ENCODE results near the gene PCP4L1. TPM values are rescaled to one million over a fixed set of nuclear protein-coding genes. Genes with fewer than 3 reads are reported as not detected.
"Not testable (repeated sequence)": the region's sequence is repeated elsewhere in the genome, so short reads cannot be mapped to it uniquely, and the experiment has no call there.

The PCP4L1 gene
- total RNA-seq, 4 donors from 2014 or later: 6.9 to 52.7 (median 9.6) TPM

- no peaks in the 10 kb centered on the region for H3K27me3 ChIP-seq
- TF ChIP-seq, protein P1, sequence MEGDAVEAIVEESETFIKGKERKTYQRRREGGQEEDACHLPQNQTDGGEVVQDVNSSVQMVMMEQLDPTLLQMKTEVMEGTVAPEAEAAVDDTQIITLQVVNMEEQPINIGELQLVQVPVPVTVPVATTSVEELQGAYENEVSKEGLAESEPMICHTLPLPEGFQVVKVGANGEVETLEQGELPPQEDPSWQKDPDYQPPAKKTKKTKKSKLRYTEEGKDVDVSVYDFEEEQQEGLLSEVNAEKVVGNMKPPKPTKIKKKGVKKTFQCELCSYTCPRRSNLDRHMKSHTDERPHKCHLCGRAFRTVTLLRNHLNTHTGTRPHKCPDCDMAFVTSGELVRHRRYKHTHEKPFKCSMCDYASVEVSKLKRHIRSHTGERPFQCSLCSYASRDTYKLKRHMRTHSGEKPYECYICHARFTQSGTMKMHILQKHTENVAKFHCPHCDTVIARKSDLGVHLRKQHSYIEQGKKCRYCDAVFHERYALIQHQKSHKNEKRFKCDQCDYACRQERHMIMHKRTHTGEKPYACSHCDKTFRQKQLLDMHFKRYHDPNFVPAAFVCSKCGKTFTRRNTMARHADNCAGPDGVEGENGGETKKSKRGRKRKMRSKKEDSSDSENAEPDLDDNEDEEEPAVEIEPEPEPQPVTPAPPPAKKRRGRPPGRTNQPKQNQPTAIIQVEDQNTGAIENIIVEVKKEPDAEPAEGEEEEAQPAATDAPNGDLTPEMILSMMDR (IDR thresholded peaks at IDR 0.05): no peak
- no peak for TF ChIP-seq POLR2A (IDR thresholded peaks at IDR 0.05)
- no peak for DNase-seq
- peaks cover 0 to 17% (median 0%) of the 10 kb centered on the region in 3 donors for H3K4me1 ChIP-seq
- H3K27ac ChIP-seq: no peak overlapping the region
- H3K9me3 ChIP-seq: peaks cover 0 to 3% (median under 1%) of the 10 kb centered on the region in 3 donors
- no peak overlapping the region for H3K4me3 ChIP-seq
- 94 to 98% methylated on average over 8 of the region's 8 CpGs for WGBS, 2 donors
- intact Hi-C loops (cut with DNase I): no loop called here
- no peaks in the 10 kb centered on the region for H3K36me3 ChIP-seq
These were observed 7.0 kb upstream of the PCP4L1 start for GRCh38 chr1:161251579-161251978.

DNA sequence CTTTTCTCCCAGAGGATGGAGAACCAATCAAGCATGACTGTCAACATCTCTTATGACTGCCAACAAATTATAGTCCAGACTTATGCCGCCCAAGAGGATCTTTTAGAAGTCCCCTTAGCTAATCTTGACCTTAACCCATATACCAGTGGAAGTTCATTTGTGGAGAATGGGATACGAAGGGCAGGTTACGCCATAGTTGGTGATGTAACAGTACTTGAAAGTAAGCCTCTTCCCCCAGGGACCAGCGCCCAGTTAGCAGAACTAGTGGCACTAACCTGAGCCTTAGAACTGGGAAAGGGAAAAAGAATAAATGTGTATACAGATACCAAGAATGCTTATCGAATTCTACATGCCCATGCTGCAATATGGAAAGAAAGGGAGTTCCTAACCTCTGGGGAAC lies 3.2 kb upstream of the PCP4L1 start:
- DNase-seq; intact Hi-C loops (cut with DNase I); H3K4me3 ChIP-seq; H3K36me3 ChIP-seq: not testable (repeated sequence)
- 65 to 85% methylated on average over 3 to 5 of the region's 5 CpGs for WGBS, 2 donors
- Histone ChIP-seq H3K27me3 (peaks cover 0 to 37% (median 0%) of the 10 kb centered on the region in 4 donors), H3K27ac (peak overlapping the region in 1 of 4 donors; percentile 53), H3K9me3 (peaks cover 0 to 16% (median 9%) of the 10 kb centered on the region in 3 donors), H3K4me1 (peaks cover 10 to 54% (median 17%) of the 10 kb centered on the region in 3 donors)

DNA sequence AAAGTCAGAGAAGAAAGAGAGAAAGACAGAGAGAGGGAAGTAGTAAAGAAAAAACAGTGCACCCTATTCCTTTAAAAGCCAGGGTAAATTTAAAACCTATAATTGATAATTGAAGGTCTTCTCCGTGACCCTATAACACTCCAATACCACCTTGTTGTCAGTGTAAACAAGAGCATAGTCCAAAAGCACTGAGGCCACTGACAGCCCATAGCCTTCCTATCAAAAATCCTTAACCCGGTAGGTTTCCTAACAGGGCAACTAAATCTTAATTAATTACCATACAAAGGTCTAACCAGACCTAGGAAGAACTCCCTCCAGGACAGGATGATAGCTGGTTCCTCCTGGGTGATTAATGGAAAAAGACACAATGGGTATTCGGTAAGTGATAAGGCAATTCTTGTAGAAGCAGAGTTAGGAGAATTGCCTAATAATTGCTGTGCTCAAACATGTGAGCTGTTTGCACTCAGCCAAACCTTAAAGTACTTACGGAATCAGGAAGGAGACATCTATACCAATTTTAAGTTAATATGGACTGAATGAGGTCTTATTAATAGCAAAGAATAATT lies 2.5 kb upstream of the PCP4L1 start:
- 32 to 47% methylated on average over 4 of the region's 4 CpGs for WGBS, 2 donors
- H3K4me1 ChIP-seq: peaks cover 15 to 62% (median 23%) of the 10 kb centered on the region in 3 donors
- H3K9me3 ChIP-seq: peaks cover 0 to 16% (median 9%) of the 10 kb centered on the region in 3 donors
- peak overlapping the region; percentile 40 to 73 (median 58) for H3K27ac ChIP-seq
- H3K4me3 ChIP-seq; intact Hi-C loops (cut with DNase I); DNase-seq; H3K36me3 ChIP-seq: not testable (repeated sequence)
- peaks cover 0 to 44% (median 0%) of the 10 kb centered on the region in 4 donors for H3K27me3 ChIP-seq

DNA sequence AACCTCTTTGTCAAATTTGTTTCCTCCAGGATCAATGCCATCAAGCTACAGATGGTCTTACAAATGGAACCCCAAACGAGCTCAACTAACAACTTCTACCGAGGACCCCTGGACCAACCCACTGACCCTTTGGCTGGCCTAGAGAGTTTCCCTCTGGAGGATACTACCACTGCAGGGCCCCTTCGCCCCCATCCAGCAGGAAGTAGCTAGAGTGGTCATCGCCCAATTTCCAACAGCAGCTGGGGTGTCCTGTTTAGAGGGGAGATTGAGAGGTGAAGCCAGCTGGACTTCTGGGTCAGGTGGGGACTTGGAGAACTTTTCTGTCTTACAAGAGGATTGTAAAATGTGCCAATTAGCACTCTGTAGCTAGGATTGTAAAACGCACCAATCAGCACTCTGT lies 1.4 kb upstream of the PCP4L1 start:
- H3K4me3 ChIP-seq; intact Hi-C loops (cut with DNase I); H3K36me3 ChIP-seq; DNase-seq: not testable (repeated sequence)
- peaks cover 0 to 16% (median 9%) of the 10 kb centered on the region in 3 donors for H3K9me3 ChIP-seq
- peaks cover 0 to 49% (median 0%) of the 10 kb centered on the region in 4 donors for H3K27me3 ChIP-seq
- 80 to 93% methylated on average over 1 to 3 of the region's 5 CpGs for WGBS, 2 donors
- H3K27ac ChIP-seq: peak overlapping the region; percentile 40 to 73 (median 58)
- peaks cover 15 to 72% (median 30%) of the 10 kb centered on the region in 3 donors for H3K4me1 ChIP-seq

DNA sequence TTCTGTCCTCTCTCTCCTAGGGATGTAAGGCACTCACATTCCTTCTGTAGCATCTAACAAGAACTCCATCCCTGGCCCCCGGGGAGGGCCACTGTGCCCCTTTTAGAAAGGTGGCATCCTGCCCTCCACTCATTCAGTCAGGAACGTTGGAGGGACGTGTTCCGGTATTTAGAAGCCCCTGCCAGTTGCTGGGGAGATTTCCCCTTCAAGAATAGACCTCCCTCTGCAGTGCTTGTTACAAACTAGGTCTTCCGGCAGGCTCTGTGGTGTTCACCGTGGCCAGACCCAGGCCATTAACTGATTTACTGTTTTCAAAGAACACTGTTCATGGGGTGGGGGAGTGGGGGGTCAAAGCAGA lies 779 bp downstream of the PCP4L1 start:
- H3K4me1 ChIP-seq: peaks cover 15 to 73% (median 30%) of the 10 kb centered on the region in 3 donors
- H3K27ac ChIP-seq: no peak overlapping the region
- H3K4me3 ChIP-seq: peak overlapping the region; percentile 48 to 77 (median 58)
- WGBS, 2 donors: 22% methylated on average over 5 of the region's 6 CpGs; no CpG with 5 or more reads in 1 of the 2 donors
- no peak for DNase-seq
- peaks cover 0 to 49% (median 0%) of the 10 kb centered on the region in 4 donors for H3K27me3 ChIP-seq
- intact Hi-C loops (cut with DNase I): no loop called here
- TF ChIP-seq, protein P1 (IDR thresholded peaks at IDR 0.05): no peak
- TF ChIP-seq POLR2A (IDR thresholded peaks at IDR 0.05): no peak
- H3K36me3 ChIP-seq: no peaks in the 10 kb centered on the region
- peaks cover 0 to 16% (median 9%) of the 10 kb centered on the region in 3 donors for H3K9me3 ChIP-seq

GRCh38 chr1:161259765-161260164 lies 1.2 kb downstream of the PCP4L1 start:
- Histone ChIP-seq H3K36me3 (no peaks in the 10 kb centered on the region), H3K27ac (no peak overlapping the region), H3K4me1 (peaks cover 15 to 73% (median 30%) of the 10 kb centered on the region in 3 donors), H3K27me3 (peaks cover 0 to 49% (median 0%) of the 10 kb centered on the region in 4 donors), H3K9me3 (peaks cover 0 to 16% (median 9%) of the 10 kb centered on the region in 3 donors), H3K4me3 (peak overlapping the region in 2 of 4 donors; percentile 67 to 77)
- intact Hi-C loops (cut with DNase I): no loop called here
- DNase-seq: no peak
- WGBS, 2 donors: 30 to 38% methylated on average over 1 of the region's 1 CpG
- no peak for TF ChIP-seq POLR2A (IDR thresholded peaks at IDR 0.05)
- TF ChIP-seq, protein P1 (IDR thresholded peaks at IDR 0.05): no peak
